KOPT-K1 (cell line): ENCODE results near the gene NPIPA1.
"Not testable (repeated sequence)": the region's sequence is repeated elsewhere in the genome, so short reads cannot be mapped to it uniquely, and the experiment has no call there.

ENCODE experiments used
- H3K27ac ChIP-seq: fragments of 200-600 bp; sonication (generic); 2 replicates; pipeline ENCODE4 v1.5.1; 2016; ENCODE audit warnings: antibody characterized with exemption, mild to moderate bottlenecking, low read depth, low read length; ENCODE audit not compliant: poor library complexity, severe bottlenecking
- H3K36me3 ChIP-seq: fragments of 200-600 bp; sonication (generic); 2 replicates; pipeline ENCODE4 v1.5.1; 2017; ENCODE audit warnings: antibody characterized with exemption, mild to moderate bottlenecking, low read length, moderate library complexity; ENCODE audit not compliant: insufficient read depth
- H3K9me3 ChIP-seq: fragments of 200-600 bp; sonication (generic); 2 replicates; pipeline ENCODE4 v1.5.1; 2017; ENCODE audit warnings: antibody characterized with exemption, low read length, mild to moderate bottlenecking; ENCODE audit not compliant: insufficient read depth, poor library complexity, severe bottlenecking

Gene NPIPA1

GRCh38 chr16:14961405-14962186 lies 24.4 kb downstream of the NPIPA1 start:
- H3K27ac ChIP-seq: no peak overlapping the region

GRCh38 chr16:14963281-14964173 lies 26.3 kb downstream of the NPIPA1 start:
- Histone ChIP-seq H3K9me3 (no peaks in the 10 kb centered on the region), H3K27ac (no peak overlapping the region)

More at GRCh38 chr16:14961405-14962186, 24.4 kb downstream of the NPIPA1 start:
- H3K36me3 ChIP-seq: no peaks in the 10 kb centered on the region
- no peaks in the 10 kb centered on the region for H3K9me3 ChIP-seq

GRCh38 chr16:14965328-14965727 lies 28.1 kb downstream of the NPIPA1 start:
- H3K36me3 ChIP-seq: no peaks in the 10 kb centered on the region
- H3K9me3 ChIP-seq: no peaks in the 10 kb centered on the region
- no peak overlapping the region for H3K27ac ChIP-seq

More at GRCh38 chr16:14963281-14964173, 26.3 kb downstream of the NPIPA1 start:
- H3K36me3 ChIP-seq: no peaks in the 10 kb centered on the region

GRCh38 chr16:14969795-14970194 lies 32.6 kb downstream of the NPIPA1 start:
- H3K36me3 ChIP-seq, H3K9me3 ChIP-seq, H3K27ac ChIP-seq: not testable (repeated sequence)

GRCh38 chr16:14971621-14972228 lies 34.5 kb downstream of the NPIPA1 start:
- not testable (repeated sequence) for H3K36me3 ChIP-seq, H3K27ac ChIP-seq, H3K9me3 ChIP-seq

DNA sequence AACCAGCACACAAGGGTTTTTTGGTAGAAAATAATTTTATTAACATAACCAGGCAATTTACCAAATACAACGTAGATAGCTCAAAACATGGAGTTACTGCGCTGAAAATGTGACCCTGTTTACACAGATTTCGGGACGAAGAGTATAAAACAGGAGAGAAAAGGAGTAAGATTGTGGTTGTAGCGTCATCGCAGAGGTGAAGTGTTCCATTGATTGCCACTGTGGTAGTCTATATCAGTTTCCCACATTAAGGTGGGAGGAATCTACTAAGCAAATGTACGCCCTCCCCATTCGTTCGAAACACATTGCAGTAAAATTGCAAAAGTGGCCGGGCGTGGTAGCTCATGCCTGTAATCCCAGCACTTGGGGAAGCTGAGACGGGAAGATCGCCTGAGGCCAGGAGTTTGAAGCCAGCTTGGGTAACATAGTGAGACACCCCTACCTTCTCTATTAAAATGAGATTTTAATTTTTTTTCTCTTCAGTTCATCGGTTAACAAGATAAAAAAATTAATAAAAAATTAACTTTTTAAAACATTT lies 36.6 kb downstream of the NPIPA1 start:
- H3K36me3 ChIP-seq, H3K9me3 ChIP-seq, H3K27ac ChIP-seq: not testable (repeated sequence)

- not testable (repeated sequence) for H3K9me3 ChIP-seq
- peak overlapping the region; percentile 54 for H3K27ac ChIP-seq
Measured at GRCh38 chr16:14974331-14974655, 37.0 kb downstream of the NPIPA1 start.

DNA sequence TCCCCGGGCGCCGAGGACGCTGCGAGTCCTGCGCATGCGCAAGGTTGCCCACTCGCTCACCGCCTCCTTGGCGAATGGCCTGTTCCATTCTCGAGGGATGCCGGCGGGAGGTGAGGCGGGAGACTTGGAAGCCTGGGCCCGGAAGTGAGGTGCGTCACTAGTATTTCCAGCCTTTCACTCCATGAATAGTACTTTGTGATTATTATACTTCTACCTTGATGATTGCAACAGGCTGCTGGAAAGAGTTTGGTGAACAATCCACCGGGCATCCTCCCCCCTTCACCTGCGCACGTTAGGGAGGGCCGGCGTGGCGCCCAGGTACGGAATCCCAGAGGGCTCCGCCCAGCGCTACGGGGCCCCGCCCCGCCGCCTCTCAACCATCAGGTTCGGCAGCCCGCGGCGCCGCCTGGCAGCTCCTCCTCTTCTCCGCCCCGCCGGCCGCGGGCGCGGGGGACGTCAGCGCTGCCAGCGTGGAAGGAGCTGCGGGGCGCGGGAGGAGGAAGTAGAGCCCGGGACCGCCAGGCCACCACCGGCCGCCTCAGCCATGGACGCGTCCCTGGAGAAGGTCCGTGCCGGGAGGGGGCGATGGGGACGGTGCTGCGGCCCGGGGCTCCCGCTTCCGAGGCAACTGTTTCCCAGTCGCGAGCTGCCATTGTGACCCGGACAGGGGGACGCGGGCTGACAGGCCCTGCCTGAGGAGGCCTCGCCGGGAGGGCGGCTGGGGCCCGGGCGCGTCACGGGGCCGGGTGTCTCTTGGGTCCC lies 37.6 kb downstream of the NPIPA1 start, which contains the start of gene PDXDC1:
Gene PDXDC1, plus strand, starts transcription at position 371 of the 762 bp plus-strand sequence. Its CDS starts 174 bp downstream, at position 545.
- not testable (repeated sequence) for H3K36me3 ChIP-seq, H3K9me3 ChIP-seq
- H3K27ac ChIP-seq: peak within 1 kb of the TSS; percentile 54

More at GRCh38 chr16:14974331-14974655, 37.0 kb downstream of the NPIPA1 start:
- H3K36me3 ChIP-seq: not testable (repeated sequence)

- not testable (repeated sequence) for H3K9me3 ChIP-seq, H3K36me3 ChIP-seq
- H3K27ac ChIP-seq: peak overlapping the region; percentile 54
Measured at GRCh38 chr16:14975418-14976194, 38.4 kb downstream of the NPIPA1 start.

- H3K9me3 ChIP-seq, H3K27ac ChIP-seq, H3K36me3 ChIP-seq: not testable (repeated sequence)
Measured at GRCh38 chr16:14976971-14977736, 39.9 kb downstream of the NPIPA1 start.

DNA sequence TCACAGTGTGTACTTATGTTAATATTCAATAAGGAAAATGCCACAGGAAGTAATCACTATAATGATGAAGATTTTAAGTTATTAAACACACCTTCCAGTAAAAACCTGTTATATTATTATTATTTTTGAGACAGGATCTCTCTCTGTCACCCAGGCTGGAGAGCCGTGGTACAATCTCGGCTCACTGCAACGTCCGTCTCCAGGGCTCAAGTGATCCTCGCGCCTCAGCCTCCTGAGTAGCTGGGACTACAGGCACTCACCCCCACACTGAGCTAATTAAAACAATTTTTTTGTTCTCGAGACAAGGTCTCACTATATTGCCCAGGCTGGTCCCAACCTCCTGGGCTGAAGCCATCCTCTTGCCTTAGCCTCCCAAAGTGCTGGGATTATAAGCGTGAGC lies 41.0 kb downstream of the NPIPA1 start:
- not testable (repeated sequence) for H3K27ac ChIP-seq, H3K9me3 ChIP-seq, H3K36me3 ChIP-seq

DNA sequence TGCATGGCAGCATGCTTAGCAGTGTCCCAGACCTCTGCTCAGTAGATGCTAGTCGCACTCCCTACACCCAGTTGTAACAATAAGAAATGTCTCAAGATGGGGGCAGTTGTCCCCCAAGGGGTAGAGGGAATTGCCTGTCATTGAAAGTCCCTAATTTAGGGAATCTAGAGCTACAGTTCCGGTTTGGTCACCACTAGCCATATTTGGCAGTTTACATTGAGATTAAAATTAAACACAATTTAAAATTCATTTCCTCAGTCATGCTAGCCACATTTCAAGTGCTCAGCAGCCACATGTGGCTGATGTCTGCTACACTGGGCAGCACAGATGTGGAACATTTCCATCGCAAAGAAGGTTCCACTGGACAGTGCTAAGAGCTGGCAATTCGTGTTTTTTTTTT lies 41.7 kb downstream of the NPIPA1 start:
- not testable (repeated sequence) for H3K27ac ChIP-seq, H3K36me3 ChIP-seq, H3K9me3 ChIP-seq

GRCh38 chr16:14981234-14981633 lies 44.0 kb downstream of the NPIPA1 start:
- not testable (repeated sequence) for H3K36me3 ChIP-seq, H3K27ac ChIP-seq

More at GRCh38 chr16:14981234-14981633, 44.0 kb downstream of the NPIPA1 start:
- H3K9me3 ChIP-seq: not testable (repeated sequence)
